T-helper 1 cell treated with Interleukin-12 subunit alpha and Interleukin-12 subunit beta and Interleukin-4 antibody, amounts not matched to agents 30 μg/mL and 1 μg/mL, for 36 hours (primary cell): ENCODE measurements around the gene SCN11A.
A peak's percentile ranks its signal among the peaks of the same experiment; 100 is the strongest.

Source experiments
- H3K27ac Mint-ChIP-seq: one replicate; pipeline ENCODE4 v1.8.0; 2021; ENCODE audit warnings: mild to moderate bottlenecking, mixed read lengths
- H3K27me3 Mint-ChIP-seq: one replicate; pipeline ENCODE4 v1.8.0; 2021; ENCODE audit warnings: low read depth, mixed read lengths
- H3K36me3 Mint-ChIP-seq: one replicate; pipeline ENCODE4 v1.8.0; 2021; ENCODE audit warnings: low read depth, mixed read lengths
- H3K4me1 Mint-ChIP-seq: one replicate; pipeline ENCODE4 v1.8.0; 2021; ENCODE audit warnings: low read depth, mixed read lengths
- H3K4me3 Mint-ChIP-seq: one replicate; pipeline ENCODE4 v1.8.0; 2021; ENCODE audit warnings: mild to moderate bottlenecking, moderate library complexity, mixed read lengths
- H3K9me3 Mint-ChIP-seq: one replicate; pipeline ENCODE4 v1.8.0; 2021; ENCODE audit warnings: mixed read lengths

The SCN11A gene

DNA sequence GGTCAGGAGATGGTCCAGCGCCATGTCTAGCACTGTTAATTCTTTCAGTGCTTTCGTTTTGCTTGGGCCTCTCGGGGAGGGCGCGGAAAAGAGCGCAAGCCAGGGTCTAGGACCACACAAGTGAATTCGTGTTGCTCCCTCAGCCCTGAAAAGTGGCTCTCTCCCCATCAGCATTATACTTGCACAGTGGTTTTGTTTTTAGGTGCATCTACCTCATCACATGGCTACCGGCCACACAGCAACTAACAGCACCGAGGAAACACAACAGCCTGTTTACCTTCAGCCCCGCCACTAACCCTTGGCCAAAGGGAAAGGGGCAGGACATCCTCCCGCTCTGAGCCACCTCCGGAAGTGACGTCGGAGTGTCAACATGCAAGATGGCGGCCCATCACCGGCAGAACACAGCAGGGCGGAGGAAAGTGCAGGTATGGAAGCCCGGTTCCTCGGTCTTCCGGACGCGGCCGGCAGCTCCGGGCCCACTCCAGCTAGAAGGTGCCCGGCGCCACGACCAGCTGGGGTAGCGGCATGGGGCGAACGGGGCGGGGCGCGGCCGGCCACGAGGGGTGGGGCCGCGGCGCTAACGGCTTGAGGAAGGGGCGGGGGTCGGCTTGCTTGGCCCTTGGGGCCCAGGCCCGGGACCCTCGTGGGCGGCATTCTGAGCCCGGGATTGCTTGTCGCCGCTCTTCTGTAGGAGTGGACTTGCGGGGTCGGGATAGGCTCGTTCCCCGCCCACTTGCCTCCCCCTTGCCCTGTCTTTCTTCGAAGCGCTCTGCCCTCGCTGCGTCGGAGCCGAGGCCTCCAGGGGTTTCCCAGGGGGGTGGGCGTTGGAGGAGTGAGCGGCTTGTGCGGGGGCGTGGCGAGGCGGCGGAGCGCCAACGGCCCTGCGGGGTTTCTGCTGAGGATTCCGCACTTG is at the start of gene SCN11A, which contains the start of gene WDR48:
SCN11A (minus strand) TSS at position 296 of the 913 bp plus-strand sequence. CDS start 101,582 bp downstream, outside the sequence.
WDR48 (plus strand) TSS at position 368 of the 913 bp plus-strand sequence; CDS start at position 378, 10 bp downstream.
- Mint-ChIP-seq H3K9me3 (no peaks in the 10 kb centered on the region), H3K4me1 (peaks cover 12% of the 10 kb centered on the region), H3K27ac (peak within 1 kb of the TSS; percentile 95), H3K4me3 (peak within 1 kb of the TSS; percentile 86), H3K27me3 (peaks cover 5% of the 10 kb centered on the region), H3K36me3 (peaks cover 4% of the 10 kb centered on the region)

- no peak overlapping the region for H3K27ac Mint-ChIP-seq
- peaks cover 28% of the 10 kb centered on the region for H3K4me1 Mint-ChIP-seq
- H3K36me3 Mint-ChIP-seq = peaks cover 11% of the 10 kb centered on the region
- H3K27me3 Mint-ChIP-seq = peaks cover 4% of the 10 kb centered on the region
- no peak overlapping the region for H3K4me3 Mint-ChIP-seq
- no peaks in the 10 kb centered on the region for H3K9me3 Mint-ChIP-seq
Measured at GRCh38 chr3:39101022-39101689, 49.4 kb upstream of the SCN11A start.

DNA sequence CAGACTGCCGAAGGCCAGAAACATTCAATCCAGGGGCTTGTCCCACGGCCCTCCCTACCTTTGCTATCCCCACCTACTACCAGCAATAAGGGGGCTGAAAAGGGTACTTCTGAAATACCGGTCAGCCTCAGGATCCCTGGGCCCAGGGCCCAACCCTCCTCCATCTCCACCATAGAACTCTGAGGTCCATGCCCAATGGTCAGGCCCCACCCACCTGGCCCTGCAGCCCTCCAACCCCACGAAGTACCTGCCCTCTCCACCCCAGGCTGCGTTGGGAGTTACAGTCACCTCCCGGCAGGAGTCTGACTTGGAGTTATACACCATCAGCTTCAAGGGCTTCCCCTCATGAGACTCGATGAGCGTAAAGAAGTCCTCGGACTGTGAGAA is 48.7 kb upstream of the SCN11A start:
- peaks cover 22% of the 10 kb centered on the region for H3K4me1 Mint-ChIP-seq
- peaks cover 12% of the 10 kb centered on the region for H3K36me3 Mint-ChIP-seq
- no peaks in the 10 kb centered on the region for H3K9me3 Mint-ChIP-seq
- no peak overlapping the region for H3K4me3 Mint-ChIP-seq
- no peaks in the 10 kb centered on the region for H3K27me3 Mint-ChIP-seq
- H3K27ac Mint-ChIP-seq = no peak overlapping the region

- Mint-ChIP-seq H3K27me3 (no peaks in the 10 kb centered on the region), H3K9me3 (no peaks in the 10 kb centered on the region), H3K4me1 (peaks cover 17% of the 10 kb centered on the region), H3K27ac (no peak overlapping the region), H3K36me3 (peaks cover 18% of the 10 kb centered on the region), H3K4me3 (no peak overlapping the region)
Measured at GRCh38 chr3:39099738-39100499, 48.2 kb upstream of the SCN11A start.

GRCh38 chr3:39099242-39099641 is 47.5 kb upstream of the SCN11A start:
- Mint-ChIP-seq H3K4me1 (peaks cover 16% of the 10 kb centered on the region), H3K9me3 (no peaks in the 10 kb centered on the region), H3K27me3 (no peaks in the 10 kb centered on the region), H3K36me3 (peaks cover 22% of the 10 kb centered on the region), H3K27ac (no peak overlapping the region), H3K4me3 (no peak overlapping the region)

GRCh38 chr3:39098473-39099000 is 46.8 kb upstream of the SCN11A start:
- Mint-ChIP-seq H3K27ac (no peak overlapping the region), H3K4me1 (peaks cover 14% of the 10 kb centered on the region), H3K27me3 (no peaks in the 10 kb centered on the region), H3K9me3 (no peaks in the 10 kb centered on the region), H3K36me3 (peaks cover 29% of the 10 kb centered on the region), H3K4me3 (no peak overlapping the region)

DNA sequence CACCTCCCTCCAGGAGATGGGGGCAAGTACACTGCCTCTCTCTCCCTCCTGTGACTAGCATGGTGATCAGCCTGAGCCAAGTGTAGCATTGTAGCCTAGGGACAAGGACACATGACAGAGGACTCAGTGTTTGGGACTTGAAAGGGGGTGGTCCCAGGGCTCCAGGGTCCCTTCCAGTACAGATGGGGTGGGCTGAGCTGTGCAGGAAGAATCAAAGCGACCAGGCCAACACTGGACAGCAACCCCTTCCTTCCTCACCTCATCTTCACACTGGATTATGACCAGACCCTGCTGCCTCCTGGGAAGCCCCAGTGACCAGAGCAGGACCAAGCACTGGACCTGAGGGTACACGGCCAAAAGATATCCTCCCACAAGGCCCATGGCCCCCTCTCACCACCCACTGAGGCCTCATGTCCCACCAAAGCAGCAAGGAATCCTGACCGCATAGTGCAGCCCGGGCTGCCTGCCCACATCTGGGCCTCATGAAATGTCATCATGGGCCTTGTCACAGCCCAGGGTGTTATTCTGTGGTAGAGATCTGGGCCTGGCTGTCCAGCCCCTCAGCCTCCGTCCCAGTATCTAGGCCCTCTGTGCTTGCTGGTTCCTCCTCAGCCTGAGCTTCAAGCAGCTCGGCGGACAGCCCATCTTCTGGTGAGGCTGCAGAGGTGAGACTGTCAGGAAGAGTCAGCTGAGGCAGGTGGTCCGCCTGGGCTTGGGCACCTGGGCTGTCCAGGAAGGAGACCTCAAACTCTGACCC is 46.1 kb upstream of the SCN11A start:
- Mint-ChIP-seq H3K9me3 (no peaks in the 10 kb centered on the region), H3K4me1 (peaks cover 9% of the 10 kb centered on the region), H3K36me3 (peaks cover 29% of the 10 kb centered on the region), H3K4me3 (no peak overlapping the region), H3K27me3 (no peaks in the 10 kb centered on the region), H3K27ac (no peak overlapping the region)

- H3K27ac Mint-ChIP-seq = no peak overlapping the region
- H3K36me3 Mint-ChIP-seq = peaks cover 33% of the 10 kb centered on the region
- no peaks in the 10 kb centered on the region for H3K27me3 Mint-ChIP-seq
- H3K4me1 Mint-ChIP-seq = peaks cover 6% of the 10 kb centered on the region
- H3K9me3 Mint-ChIP-seq = no peaks in the 10 kb centered on the region
- no peak overlapping the region for H3K4me3 Mint-ChIP-seq
Measured at GRCh38 chr3:39096775-39097174, 45.0 kb upstream of the SCN11A start.

DNA sequence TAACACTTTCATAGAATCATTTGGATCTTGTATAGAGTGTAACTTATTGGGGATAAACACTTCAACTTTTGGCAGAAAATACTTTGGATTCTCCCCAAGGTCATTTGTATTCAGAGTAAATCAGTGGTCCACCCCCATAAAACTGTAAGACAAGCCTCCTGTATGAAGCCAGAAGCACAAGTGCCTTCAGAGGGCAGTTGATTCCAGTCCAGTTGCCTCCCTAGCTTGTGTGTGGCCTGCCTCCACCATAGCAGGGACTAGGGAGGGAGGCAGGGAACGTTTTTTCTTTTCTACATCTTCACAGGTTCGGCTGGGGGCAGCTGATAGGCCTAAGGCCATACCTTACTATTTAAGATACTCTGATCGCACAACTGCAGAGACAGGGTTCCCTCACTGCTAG is 44.0 kb upstream of the SCN11A start:
- Mint-ChIP-seq H3K4me1 (no peaks in the 10 kb centered on the region), H3K27me3 (no peaks in the 10 kb centered on the region), H3K4me3 (no peak overlapping the region), H3K9me3 (no peaks in the 10 kb centered on the region), H3K36me3 (peaks cover 33% of the 10 kb centered on the region), H3K27ac (no peak overlapping the region)

GRCh38 chr3:39094851-39095677 is 43.3 kb upstream of the SCN11A start:
- no peak overlapping the region for H3K27ac Mint-ChIP-seq
- H3K36me3 Mint-ChIP-seq = peaks cover 38% of the 10 kb centered on the region
- H3K27me3 Mint-ChIP-seq = no peaks in the 10 kb centered on the region
- H3K9me3 Mint-ChIP-seq = no peaks in the 10 kb centered on the region
- no peaks in the 10 kb centered on the region for H3K4me1 Mint-ChIP-seq
- H3K4me3 Mint-ChIP-seq = no peak overlapping the region

DNA sequence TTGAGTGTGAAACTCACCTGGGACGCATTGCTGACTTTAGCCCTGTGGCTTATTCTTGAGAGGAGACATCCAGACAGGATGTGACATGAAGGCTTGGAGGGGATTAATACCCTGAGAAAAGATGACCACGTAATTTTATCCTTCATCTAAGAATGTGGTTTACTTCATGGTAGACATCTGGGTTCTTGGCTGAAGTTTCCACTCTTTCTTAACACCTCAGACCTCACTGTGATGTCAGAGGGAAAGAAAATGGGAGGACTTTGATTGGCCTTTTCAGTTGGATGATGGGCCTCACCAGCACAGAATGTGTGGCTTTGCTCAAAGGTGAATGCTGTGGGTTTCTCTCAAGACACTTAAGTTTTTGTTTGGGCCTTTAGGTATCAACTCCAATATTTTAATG is 39.2 kb upstream of the SCN11A start:
- no peaks in the 10 kb centered on the region for H3K9me3 Mint-ChIP-seq
- no peaks in the 10 kb centered on the region for H3K27me3 Mint-ChIP-seq
- H3K4me1 Mint-ChIP-seq = no peaks in the 10 kb centered on the region
- peaks cover 41% of the 10 kb centered on the region for H3K36me3 Mint-ChIP-seq
- no peak overlapping the region for H3K4me3 Mint-ChIP-seq
- no peak overlapping the region for H3K27ac Mint-ChIP-seq

DNA sequence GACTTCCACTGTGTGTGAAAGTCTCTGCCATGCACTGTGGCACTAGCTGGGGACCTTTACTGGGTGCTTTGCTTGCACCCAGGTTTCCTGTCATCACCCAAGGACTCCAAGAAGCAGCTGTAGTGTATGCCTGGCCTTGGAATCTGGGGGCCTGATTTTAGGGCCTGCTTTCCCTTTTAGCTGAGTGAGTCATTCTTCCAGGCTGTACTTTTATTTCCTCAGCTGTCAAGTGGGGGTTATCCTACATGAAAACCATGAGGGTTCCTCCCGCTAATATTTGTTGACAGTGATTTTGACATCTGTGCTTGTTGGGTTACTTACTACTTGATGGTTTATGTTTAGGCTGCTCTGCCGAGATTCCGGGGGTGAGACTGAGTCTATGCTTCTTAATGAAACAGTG is 37.1 kb upstream of the SCN11A start:
- H3K36me3 Mint-ChIP-seq = peaks cover 32% of the 10 kb centered on the region
- H3K4me3 Mint-ChIP-seq = no peak overlapping the region
- H3K27me3 Mint-ChIP-seq = no peaks in the 10 kb centered on the region
- H3K27ac Mint-ChIP-seq = no peak overlapping the region
- no peaks in the 10 kb centered on the region for H3K9me3 Mint-ChIP-seq
- no peaks in the 10 kb centered on the region for H3K4me1 Mint-ChIP-seq

GRCh38 chr3:39088456-39088855 is 36.7 kb upstream of the SCN11A start:
- Mint-ChIP-seq H3K9me3 (no peaks in the 10 kb centered on the region), H3K36me3 (peaks cover 31% of the 10 kb centered on the region), H3K27me3 (no peaks in the 10 kb centered on the region), H3K27ac (no peak overlapping the region), H3K4me3 (no peak overlapping the region), H3K4me1 (no peaks in the 10 kb centered on the region)
